Measurements from ENCODE around the gene NFIC.

DNA sequence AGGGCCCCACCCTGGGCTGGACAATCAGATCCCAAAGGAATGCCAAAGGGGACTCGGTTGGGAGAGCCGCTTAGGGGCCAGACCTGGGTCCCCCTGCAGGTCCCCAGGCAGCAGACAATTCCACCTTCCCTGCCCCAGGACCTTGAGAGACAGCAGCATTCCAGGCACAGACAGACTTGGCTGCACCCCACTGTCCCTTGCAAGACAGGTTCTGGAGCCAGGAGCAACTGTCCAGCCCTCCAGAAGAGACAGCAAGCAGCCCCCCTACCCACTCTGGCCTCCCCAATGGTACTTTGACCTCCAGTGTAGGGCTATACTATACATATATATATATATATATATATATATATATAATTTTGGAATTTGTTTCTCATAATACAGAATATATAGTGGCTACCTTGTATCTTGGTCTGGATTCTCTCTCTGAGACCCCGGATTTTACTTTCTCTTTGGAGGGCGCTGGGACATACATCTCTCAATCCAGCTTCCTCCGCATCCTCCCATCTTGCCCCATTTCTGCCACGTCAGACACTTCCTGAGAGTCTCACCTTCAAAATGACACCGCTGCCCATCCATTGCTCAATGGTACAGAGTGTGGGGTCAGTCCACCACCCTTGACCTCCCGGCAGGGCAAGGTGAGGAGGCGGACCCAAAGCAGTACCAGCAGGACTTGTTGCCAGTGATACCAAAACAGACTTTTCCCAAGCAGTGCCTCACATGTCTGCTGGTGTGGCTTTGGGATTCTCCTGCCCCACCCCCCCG lies 101.2 kb downstream of the NFIC start:
- TF ChIP-seq, protein P1, sequence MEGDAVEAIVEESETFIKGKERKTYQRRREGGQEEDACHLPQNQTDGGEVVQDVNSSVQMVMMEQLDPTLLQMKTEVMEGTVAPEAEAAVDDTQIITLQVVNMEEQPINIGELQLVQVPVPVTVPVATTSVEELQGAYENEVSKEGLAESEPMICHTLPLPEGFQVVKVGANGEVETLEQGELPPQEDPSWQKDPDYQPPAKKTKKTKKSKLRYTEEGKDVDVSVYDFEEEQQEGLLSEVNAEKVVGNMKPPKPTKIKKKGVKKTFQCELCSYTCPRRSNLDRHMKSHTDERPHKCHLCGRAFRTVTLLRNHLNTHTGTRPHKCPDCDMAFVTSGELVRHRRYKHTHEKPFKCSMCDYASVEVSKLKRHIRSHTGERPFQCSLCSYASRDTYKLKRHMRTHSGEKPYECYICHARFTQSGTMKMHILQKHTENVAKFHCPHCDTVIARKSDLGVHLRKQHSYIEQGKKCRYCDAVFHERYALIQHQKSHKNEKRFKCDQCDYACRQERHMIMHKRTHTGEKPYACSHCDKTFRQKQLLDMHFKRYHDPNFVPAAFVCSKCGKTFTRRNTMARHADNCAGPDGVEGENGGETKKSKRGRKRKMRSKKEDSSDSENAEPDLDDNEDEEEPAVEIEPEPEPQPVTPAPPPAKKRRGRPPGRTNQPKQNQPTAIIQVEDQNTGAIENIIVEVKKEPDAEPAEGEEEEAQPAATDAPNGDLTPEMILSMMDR (IDR thresholded peaks at IDR 0.05) = no peak
- no peak for TF ChIP-seq POLR2A (IDR thresholded peaks at IDR 0.05)
